Measurements from ENCODE around the gene CD248. TPM values are rescaled to one million over a fixed set of nuclear protein-coding genes. Genes with fewer than 3 reads are reported as not detected.

Gene CD248
- total RNA-seq, 1 donor: 99.1 TPM

GRCh38 chr11:66299186-66299585, 17.7 kb downstream of the CD248 start:
- no peak for TF ChIP-seq CTCF (IDR thresholded peaks at IDR 0.05; ENCODE audit: insufficient read depth, low read length)
- no peak overlapping the region for H3K4me3 ChIP-seq (ENCODE audit: low read depth, low read length)
- DNase-seq (ENCODE audit: low read depth): no peak

GRCh38 chr11:66297610-66298009, 19.2 kb downstream of the CD248 start:
- no peak for DNase-seq (ENCODE audit: low read depth)
- no peak for TF ChIP-seq CTCF (IDR thresholded peaks at IDR 0.05; ENCODE audit: insufficient read depth, low read length)
- no peak overlapping the region for H3K4me3 ChIP-seq (ENCODE audit: low read depth, low read length)

DNA sequence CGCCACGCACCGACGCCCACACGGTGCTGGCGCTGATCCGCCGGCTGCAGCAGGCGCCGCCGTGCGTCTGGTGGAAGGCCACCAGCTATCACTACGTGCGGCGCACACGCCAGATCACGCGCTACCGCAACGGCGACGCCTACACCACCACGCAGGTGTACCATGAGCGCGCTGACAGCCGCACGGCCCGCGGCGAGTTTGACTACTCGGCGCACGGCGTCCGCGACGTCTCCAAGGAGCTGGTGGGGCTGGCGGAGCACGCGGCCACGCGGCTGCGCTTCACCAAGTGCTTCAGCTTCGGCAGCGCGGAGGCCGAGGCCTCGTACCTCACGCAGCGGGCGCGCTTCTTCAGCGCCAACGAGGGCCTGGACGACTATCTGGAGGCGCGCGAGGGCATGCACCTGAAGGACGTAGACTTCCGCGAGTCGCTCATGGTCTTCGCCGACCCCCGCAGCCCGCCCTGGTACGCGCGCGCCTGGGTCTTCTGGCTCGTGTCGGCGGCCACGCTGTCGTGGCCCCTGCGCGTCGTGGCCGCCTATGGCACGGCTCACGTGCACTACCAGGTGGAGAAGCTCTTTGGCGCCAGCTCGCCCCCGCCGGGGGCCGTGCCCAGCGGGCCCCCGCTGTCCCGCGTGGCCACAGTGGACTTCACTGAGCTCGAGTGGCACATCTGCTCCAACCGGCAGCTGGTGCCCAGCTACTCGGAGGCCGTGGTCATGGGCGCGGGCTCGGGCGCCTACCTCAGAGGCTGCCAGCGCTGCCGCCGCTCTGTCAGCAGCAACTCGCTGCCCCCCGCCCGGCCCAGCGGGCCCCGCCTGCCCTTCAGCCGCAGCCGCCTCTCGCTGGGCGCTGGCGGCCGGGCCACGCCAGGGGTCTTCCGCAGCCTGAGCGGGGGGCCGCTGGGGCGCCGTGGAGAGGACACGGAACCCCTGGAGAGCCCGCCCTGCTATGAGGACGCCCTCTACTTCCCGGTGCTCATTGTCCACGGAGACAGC, 21.9 kb downstream of the CD248 start:
- no peak for TF ChIP-seq CTCF (IDR thresholded peaks at IDR 0.05; ENCODE audit: insufficient read depth, low read length)
- no peak for DNase-seq (ENCODE audit: low read depth)
- H3K4me3 ChIP-seq (ENCODE audit: low read depth, low read length): no peak overlapping the region

DNA sequence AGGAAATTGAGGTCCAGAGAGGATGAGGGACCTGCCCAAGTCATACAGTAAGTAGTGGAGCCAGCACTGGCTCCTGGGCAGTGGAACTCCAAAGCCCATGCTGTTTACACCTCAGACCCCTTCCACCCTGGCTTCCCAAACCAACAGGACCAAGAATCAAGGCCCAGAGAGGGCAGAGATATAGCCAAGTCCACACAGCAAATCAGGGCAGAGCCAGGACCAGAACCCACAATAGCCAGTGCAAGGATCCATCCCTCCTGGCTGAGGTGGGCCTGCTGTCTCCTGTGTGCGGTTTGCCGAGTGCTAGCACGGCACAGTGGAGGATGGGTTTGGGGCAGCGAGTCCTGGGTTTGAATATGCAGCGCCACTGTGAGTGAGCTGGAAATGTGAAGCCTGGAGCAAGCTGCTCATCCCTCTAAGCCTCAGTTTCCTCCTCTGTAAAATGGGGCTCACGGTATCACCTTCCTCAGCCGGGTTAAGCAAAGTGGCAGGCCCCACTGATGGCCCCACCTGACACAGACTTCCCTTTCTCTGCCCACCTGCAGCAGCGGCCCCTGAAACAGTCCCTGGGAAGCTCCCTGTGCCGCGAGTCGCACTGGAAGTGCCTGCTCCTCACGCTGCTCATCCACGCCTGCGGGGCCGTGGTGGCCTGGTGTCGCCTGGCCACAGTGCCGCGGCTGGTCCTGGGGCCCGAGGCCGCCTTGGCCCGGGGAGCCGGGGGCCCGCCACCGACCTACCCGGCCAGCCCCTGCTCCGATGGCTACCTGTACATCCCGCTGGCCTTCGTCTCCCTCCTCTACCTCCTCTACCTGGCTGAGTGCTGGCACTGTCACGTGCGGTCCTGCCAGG, 22.8 kb downstream of the CD248 start:
- DNase-seq (ENCODE audit: low read depth): no peak
- H3K4me3 ChIP-seq (ENCODE audit: low read depth, low read length): no peak overlapping the region
- TF ChIP-seq CTCF (IDR thresholded peaks at IDR 0.05; ENCODE audit: insufficient read depth, low read length): no peak

DNA sequence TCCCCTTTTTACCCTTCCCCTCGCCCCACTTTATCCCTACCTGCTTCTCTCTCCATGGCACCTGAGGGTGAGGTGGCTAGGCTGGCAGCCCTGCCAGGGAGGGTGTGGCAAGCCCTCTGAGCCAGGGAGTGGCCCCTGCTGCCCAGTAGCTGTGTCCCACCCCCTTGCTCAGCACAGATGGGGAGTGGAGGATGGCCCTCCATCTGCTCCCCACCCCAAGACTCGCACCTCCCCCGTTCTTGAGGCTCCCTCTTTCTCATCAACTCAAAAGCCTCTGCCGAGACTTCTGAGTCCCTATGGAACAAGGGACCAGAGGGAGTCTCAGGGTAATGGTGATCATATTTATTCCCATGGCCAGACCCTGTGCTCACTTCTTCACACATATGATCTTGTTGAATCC, 23.5 kb downstream of the CD248 start:
- no peak for TF ChIP-seq CTCF (IDR thresholded peaks at IDR 0.05; ENCODE audit: insufficient read depth, low read length)
- no peak for DNase-seq (ENCODE audit: low read depth)
- no peak overlapping the region for H3K4me3 ChIP-seq (ENCODE audit: low read depth, low read length)

DNA sequence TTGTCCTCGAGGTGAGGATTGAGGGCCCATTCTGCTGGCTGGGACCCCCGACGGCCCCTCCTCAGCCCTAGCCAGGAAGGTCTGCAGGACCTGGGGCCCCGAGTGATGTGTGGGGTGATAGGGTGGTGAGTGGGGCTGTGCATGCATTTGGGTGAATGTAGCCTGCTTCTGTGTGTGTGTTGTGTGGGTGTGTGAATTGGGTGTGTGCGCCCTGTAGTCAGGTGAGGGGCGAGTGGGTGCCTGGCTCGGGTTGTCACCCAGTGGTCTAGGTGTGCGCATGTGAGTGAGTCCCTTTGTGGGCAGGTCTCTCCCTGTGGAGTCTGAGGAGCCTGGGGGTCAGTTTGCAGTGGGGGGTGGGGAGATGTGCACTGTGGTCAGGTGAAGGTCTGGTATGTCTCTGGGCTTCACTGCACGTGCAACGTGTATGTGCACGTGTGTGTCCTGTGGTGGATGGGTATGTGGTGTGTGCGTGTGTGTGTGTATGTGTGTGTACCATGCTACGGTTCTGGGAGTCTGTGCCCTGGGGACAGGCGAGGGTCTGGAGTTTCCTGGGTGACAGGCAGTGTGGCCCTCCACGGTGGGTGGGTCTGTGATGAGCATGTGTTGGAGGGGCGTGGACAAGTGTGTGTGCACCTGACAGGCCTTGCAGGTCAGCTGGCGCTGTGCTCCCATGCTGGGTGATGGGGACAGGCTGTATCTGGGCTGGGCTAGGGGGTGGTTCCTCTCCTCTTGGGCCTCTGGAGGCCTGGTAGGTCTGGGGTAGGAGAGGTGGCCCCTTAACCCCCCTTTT, 24.1 kb downstream of the CD248 start:
- no peak for DNase-seq (ENCODE audit: low read depth)
- no peak for TF ChIP-seq CTCF (IDR thresholded peaks at IDR 0.05; ENCODE audit: insufficient read depth, low read length)

More for the DNA sequence above, 24.1 kb downstream of the CD248 start:
- no peak overlapping the region for H3K4me3 ChIP-seq (ENCODE audit: low read depth, low read length)
